Motor neuron (in vitro differentiated cells): ENCODE results near the gene PIP5KL1. TPM values are rescaled to one million over a fixed set of nuclear protein-coding genes. Genes with fewer than 3 reads are reported as not detected.

ENCODE experiments used
- ATAC-seq, 8 experiments: fragments of 200-7000 bp; cut with Tn5 transposase; replicated peaks in 6 of 8; 2 replicates each; pipeline ENCODE4 v1.8.0; 2021; ENCODE audit warnings: mild to moderate bottlenecking in 8 of 8, moderate library complexity in 8 of 8
- H3K27ac ChIP-seq, 2 donors: fragments of 250-450 bp; sonication (Bioruptor Pico); 2 replicates each; pipeline ENCODE4 v1.9.0; 2021; ENCODE audit warnings: antibody characterized with exemption in 2 of 2, mild to moderate bottlenecking in 2 of 2, moderate library complexity in 1 of 2
- H3K4me1 ChIP-seq, 2 donors: fragments of 250-450 bp; sonication (Bioruptor Pico); replicated peaks in 1 of 2; 2 replicates each; pipeline ENCODE4 v1.6.1; 2021; ENCODE audit warnings: antibody characterized with exemption in 2 of 2, mild to moderate bottlenecking in 2 of 2, moderate library complexity in 1 of 2
- H3K4me3 ChIP-seq, 5 donors: fragments of 250-450 bp; sonication (Bioruptor Pico); 2 replicates each; pipeline ENCODE4 v1.9.0; 2021; ENCODE audit warnings: antibody characterized with exemption in 5 of 5, mild to moderate bottlenecking in 5 of 5, moderate library complexity in 4 of 5
- WGBS, 10 experiments: fragments of 450-650 bp; shearing (Covaris generic); methylation state at CpG; one replicate each; pipeline ENCODE4 v1.0.0; 2022; 5-methylcytosine and 5-hydroxymethylcytosine counted together
- in situ Hi-C, 9 experiments: fragments of 400-800 bp; cut with MboI; loops; one replicate each; pipeline ENCODE4 v1.15.0; 2021; ENCODE audit warnings: low sequenced_read_pairs in 9 of 9, low pct_unique_long_range_greater_than_20kb in 2 of 9; ENCODE audit not compliant: unreplicated experiment in 9 of 9
- total RNA-seq, 8 experiments: library from RNA; unstranded; fragments of 300-600 nt; gene quantifications; 2 replicates each; pipeline versions ENCODE4 v1.2.3 to v1.2.4, GENCODE V29; 2022

PIP5KL1 gene
- total RNA-seq, 8 experiments from 2014 or later, result 0.66 to 4.9 (median 3.1) TPM

DNA sequence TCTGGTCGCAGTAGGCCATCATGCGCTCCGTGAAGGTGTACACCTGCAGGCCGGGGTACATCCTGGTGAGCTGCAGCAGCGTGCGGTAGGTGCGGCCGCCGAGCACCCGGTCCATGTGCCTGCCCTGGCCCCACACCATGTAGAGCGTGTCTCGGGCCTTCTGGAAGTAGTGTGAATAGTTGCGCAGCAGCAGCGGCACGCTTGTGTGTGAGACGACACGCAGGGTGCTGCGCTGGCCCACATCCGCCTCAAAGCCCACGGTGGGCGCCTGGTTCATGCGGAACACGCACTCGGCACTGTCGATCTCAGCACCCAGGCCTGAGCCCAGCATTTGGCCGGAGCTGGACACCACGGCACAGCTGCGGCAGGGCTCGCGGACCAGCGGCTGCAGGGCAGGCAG lies 18.3 kb downstream of the PIP5KL1 start:
- in situ Hi-C loops, result loop anchor here (25.0 kb wide), 1 partner anchor 325 kb away; no protein-coding TSS in a partner anchor
- 80 to 97% (median 93%) methylated on average over 1 to 11 of the region's 31 CpGs; no CpG with 5 or more reads in 7 of the 10 experiments for WGBS, 10 experiments
- no peak overlapping the region for H3K4me3 ChIP-seq

GRCh38 chr9:127910613-127911205 lies 19.9 kb downstream of the PIP5KL1 start:
- 40 to 100% (median 74%) methylated on average over 1 to 2 of the region's 6 CpGs; no CpG with 5 or more reads in 4 of the 10 experiments for WGBS, 10 experiments
- H3K4me1 ChIP-seq, result peaks cover 11 to 20% of the 10 kb centered on the region in 2 donors
- in situ Hi-C loops, result loop anchor here (25.0 kb wide), 1 partner anchor 323 kb away; no protein-coding TSS in a partner anchor
- no peak overlapping the region for H3K4me3 ChIP-seq
- ATAC-seq, result peak; percentile 14 to 93 (median 46)
- no peak overlapping the region for H3K27ac ChIP-seq

More for the DNA sequence above, 18.3 kb downstream of the PIP5KL1 start:
- H3K27ac ChIP-seq, result no peak overlapping the region
- no peak for ATAC-seq
- peaks cover 8 to 15% of the 10 kb centered on the region in 2 donors for H3K4me1 ChIP-seq

GRCh38 chr9:127909839-127910273 lies 20.7 kb downstream of the PIP5KL1 start:
- 40 to 82% methylated on average over 2 to 5 of the region's 17 CpGs; no CpG with 5 or more reads in 8 of the 10 experiments for WGBS, 10 experiments
- in situ Hi-C loops, result loop anchor here (25.0 kb wide), 1 partner anchor 323 kb away; no protein-coding TSS in a partner anchor
- ATAC-seq, result no peak
- no peak overlapping the region for H3K27ac ChIP-seq
- H3K4me1 ChIP-seq, result peaks cover 11 to 17% of the 10 kb centered on the region in 2 donors
- H3K4me3 ChIP-seq, result no peak overlapping the region

- Histone ChIP-seq H3K4me3 (no peak overlapping the region), H3K27ac (no peak overlapping the region), H3K4me1 (peaks cover 14 to 27% of the 10 kb centered on the region in 2 donors)
- in situ Hi-C loops, result loop anchor here (25.0 kb wide), 1 partner anchor 321 kb away; no protein-coding TSS in a partner anchor
- no peak for ATAC-seq
- WGBS, 10 experiments, result 100% methylated on average over 1 of the region's 10 CpGs; no CpG with 5 or more reads in 8 of the 10 experiments
Measured at GRCh38 chr9:127908660-127908926, 22.0 kb downstream of the PIP5KL1 start.

DNA sequence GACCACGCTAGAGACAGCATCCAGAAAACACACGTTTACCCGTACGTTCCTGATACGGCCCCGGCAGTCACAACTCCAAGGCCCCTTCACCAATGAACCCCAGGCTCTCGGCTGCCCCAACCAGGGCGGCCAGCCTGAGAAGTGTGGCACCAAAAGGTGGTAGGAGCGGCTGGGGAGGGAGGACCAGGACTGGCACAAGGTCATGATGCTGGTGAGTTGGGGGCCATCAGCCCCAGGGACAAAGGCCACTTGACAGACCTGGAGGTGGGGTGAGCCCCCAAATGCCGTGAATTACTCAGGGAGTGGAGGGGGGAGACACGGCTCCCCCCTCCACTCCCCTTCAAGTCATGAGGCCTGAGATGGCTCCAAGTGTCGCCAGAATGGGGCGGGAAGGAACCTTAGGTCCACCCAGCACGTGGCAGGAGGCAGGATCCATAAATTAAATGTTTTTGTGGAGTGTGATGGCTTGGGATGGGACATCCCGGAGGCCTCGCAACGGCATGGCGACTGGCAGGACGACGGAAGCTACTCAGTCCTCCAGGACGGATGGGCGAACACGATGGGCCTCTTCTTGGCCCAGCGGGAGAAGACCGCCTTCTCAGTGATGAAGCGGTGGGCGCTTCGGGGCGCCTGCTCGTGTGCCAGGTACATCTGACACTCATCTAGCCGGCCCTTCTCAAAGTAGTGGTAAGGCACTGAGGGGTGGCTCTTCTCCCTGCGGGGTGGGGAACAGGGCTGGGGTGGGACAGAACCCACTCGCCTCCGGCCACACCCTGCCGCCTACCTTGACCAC lies 22.5 kb downstream of the PIP5KL1 start:
- in situ Hi-C loops, result loop anchor here (25.0 kb wide), 1 partner anchor 321 kb away; no protein-coding TSS in a partner anchor
- no peak overlapping the region for H3K27ac ChIP-seq

DNA sequence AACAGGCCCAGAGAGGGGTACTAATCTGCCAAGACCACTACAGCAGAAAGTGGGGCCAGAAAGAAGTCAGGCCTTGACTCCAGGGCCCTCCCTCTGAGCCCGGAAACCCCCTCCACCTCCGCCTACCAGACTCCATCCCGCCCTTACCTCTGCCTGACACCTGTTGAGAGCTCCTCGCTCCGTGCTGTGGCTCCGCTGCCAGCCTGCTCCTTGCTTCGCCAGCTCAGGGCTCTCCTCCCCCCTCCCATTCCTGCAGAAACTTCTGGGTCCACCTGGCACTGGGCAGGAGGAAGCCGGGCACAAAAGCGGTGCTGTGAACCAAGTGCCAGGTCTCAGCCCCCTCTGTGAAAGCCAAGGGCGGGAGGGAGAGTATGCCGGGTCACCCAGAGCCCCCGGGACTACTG lies 24.8 kb downstream of the PIP5KL1 start:
- Histone ChIP-seq H3K4me3 (no peak overlapping the region), H3K27ac (no peak overlapping the region), H3K4me1 (peaks cover 17 to 33% of the 10 kb centered on the region in 2 donors)
- WGBS, 10 experiments, result 89 to 100% (median 95%) methylated on average over 1 to 5 of the region's 12 CpGs; no CpG with 5 or more reads in 6 of the 10 experiments
- no peak for ATAC-seq
- in situ Hi-C loops, result loop anchor here (25.0 kb wide), 1 partner anchor 318 kb away; no protein-coding TSS in a partner anchor

More for the DNA sequence above, 22.5 kb downstream of the PIP5KL1 start:
- WGBS, 10 experiments, result 81 to 100% (median 90%) methylated on average over 1 to 8 of the region's 35 CpGs; no CpG with 5 or more reads in 5 of the 10 experiments
- H3K4me3 ChIP-seq, result no peak overlapping the region
- no peak for ATAC-seq
- peaks cover 17 to 33% of the 10 kb centered on the region in 2 donors for H3K4me1 ChIP-seq

- peaks cover 15 to 29% of the 10 kb centered on the region in 2 donors for H3K4me1 ChIP-seq
- in situ Hi-C loops, result loop anchor here (25.0 kb wide), 1 partner anchor 318 kb away; no protein-coding TSS in a partner anchor
- H3K4me3 ChIP-seq, result no peak overlapping the region
- peak in 2 of 8 experiments; percentile 5 to 7 for ATAC-seq
- 40 to 100% (median 83%) methylated on average over 1 of the region's 5 CpGs; no CpG with 5 or more reads in 3 of the 10 experiments for WGBS, 10 experiments
- H3K27ac ChIP-seq, result no peak overlapping the region
Measured at GRCh38 chr9:127905004-127905728, 25.4 kb downstream of the PIP5KL1 start.

- in situ Hi-C loops, result loop anchor here (25.0 kb wide), 1 partner anchor 317 kb away; no protein-coding TSS in a partner anchor
- ATAC-seq, result peak in 1 of 8 experiments; percentile 17
- H3K27ac ChIP-seq, result peak overlapping the region in 1 of 2 donors; percentile 49
- H3K4me1 ChIP-seq, result peaks cover 15 to 29% of the 10 kb centered on the region in 2 donors
- no peak overlapping the region for H3K4me3 ChIP-seq
- WGBS, 10 experiments, result 60 to 83% (median 76%) methylated on average over 1 to 6 of the region's 12 CpGs; no CpG with 5 or more reads in 5 of the 10 experiments
Measured at GRCh38 chr9:127904561-127905003, 26.0 kb downstream of the PIP5KL1 start.

- ATAC-seq, result peak in 3 of 8 experiments; percentile 8 to 47 (median 11)
- Histone ChIP-seq H3K27ac (peak overlapping the region in 1 of 2 donors; percentile 49), H3K4me1 (peaks cover 15 to 29% of the 10 kb centered on the region in 2 donors), H3K4me3 (no peak overlapping the region)
- 0 to 70% (median 0%) methylated on average over 1 to 11 of the region's 17 CpGs; no CpG with 5 or more reads in 5 of the 10 experiments for WGBS, 10 experiments
- in situ Hi-C loops, result loop anchor here (25.0 kb wide), 1 partner anchor 317 kb away; no protein-coding TSS in a partner anchor
Measured at GRCh38 chr9:127903557-127904475, 26.8 kb downstream of the PIP5KL1 start.

DNA sequence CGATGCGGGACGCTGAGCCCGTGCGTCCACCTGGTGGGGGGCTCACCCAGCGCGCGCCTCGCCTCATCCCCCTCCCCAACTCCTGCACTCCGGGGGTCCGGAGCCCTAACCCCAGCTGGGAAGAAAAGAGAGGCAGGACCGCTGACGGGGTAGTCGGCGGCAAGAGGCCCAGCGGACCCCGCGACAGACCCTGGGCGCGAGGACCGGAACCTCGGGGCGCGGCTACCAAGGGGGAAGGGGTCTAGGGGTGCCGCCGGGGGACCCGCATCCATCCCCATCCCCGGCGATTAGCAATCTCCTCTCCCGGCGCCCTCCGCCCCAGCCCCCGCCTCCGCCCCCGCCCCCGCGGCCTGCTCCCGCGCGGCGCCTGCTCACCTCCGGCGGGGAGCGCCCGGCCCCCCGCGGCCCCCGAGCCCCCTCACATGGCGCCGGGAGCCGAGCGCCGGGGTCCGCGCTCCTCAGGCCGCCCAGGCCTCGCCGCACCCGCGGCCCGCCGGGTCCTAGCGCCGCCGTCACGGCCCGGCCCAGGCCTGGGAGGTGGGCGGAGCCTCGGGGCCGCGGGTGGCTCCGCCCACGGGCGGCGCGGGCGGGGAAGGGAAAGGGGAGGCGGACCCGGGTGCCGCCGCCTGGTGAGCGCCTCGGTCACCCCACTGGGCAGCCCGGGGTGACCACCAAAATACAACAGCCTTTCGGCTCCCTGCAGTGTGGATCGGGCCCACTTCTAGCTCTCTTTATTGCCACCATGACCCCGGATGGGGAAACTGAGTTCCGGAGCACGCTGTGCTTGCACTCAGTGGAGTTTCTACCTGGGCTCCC lies 31.2 kb downstream of the PIP5KL1 start, which contains the start of gene ST6GALNAC6:
TSS of gene ST6GALNAC6 (minus strand) at position 476 of the 816 bp plus-strand sequence. CDS start 1,622 bp downstream, outside the sequence.
- peak; percentile 19 to 88 (median 80) for ATAC-seq
- 37% methylated on average over 2 of the region's 89 CpGs; no CpG with 5 or more reads in 9 of the 10 experiments for WGBS, 10 experiments
- in situ Hi-C loops, result no loop called here
- H3K4me1 ChIP-seq, result peaks cover 7 to 27% of the 10 kb centered on the region in 2 donors
- H3K4me3 ChIP-seq, result peak within 1 kb of the TSS; percentile 55 to 89 (median 58)
- H3K27ac ChIP-seq, result peak within 1 kb of the TSS; percentile 10 to 20
